Gastroesophageal sphincter (tissue), 3 donors: ENCODE measurements around the gene PRKAR1B.

ENCODE experiments used
- CTCF ChIP-seq, 4 experiments: fragments of 200-600 bp in 2 of 4; fragments of 450-650 bp in 2 of 4; sonication (generic) in 1 of 4; IDR thresholded peaks; one replicate each; pipeline ENCODE4 v1.5.1; 2017 to 2019; ENCODE audit warnings: antibody characterized with exemption in 4 of 4, mild to moderate bottlenecking in 2 of 4, moderate library complexity in 2 of 4
- EP300 ChIP-seq: sonication (generic); formaldehyde crosslinking; IDR thresholded peaks from one replicate; pipeline ENCODE4 v1.6.1; 2017; ENCODE audit warnings: antibody characterized with exemption, mild to moderate bottlenecking
- POLR2A ChIP-seq, 2 donors: fragments of 450-650 bp; IDR thresholded peaks; one replicate each; pipeline ENCODE4 v1.6.1; 2017; ENCODE audit warnings: antibody characterized with exemption in 2 of 2, mild to moderate bottlenecking in 2 of 2, moderate library complexity in 1 of 2
- POLR2AphosphoS5 ChIP-seq: sonication (generic); formaldehyde crosslinking; IDR thresholded peaks from one replicate; pipeline ENCODE4 v1.6.1; 2017; ENCODE audit warnings: antibody characterized with exemption

- TF ChIP-seq POLR2A (IDR thresholded peaks at IDR 0.05) (no peak), CTCF (IDR thresholded peaks at IDR 0.05) (no peak), EP300 (no peak), POLR2AphosphoS5 (peak; percentile 27)
Observed at GRCh38 chr7:768881-769504, 41.9 kb upstream of the PRKAR1B start.
